ENCODE measurements around the gene NCEH1. TPM values are rescaled to one million over a fixed set of nuclear protein-coding genes. Genes with fewer than 3 reads are reported as not detected.
A peak's percentile ranks its signal among the peaks of the same experiment; 100 is the strongest.

NCEH1 gene
- total and polyA plus RNA-seq, 9 of the 15 experiments (the other 6 are each of a cell fraction or from before 2014, with no cell fraction given), result 1.3 to 5.0 (median 2.8) TPM

- no peaks in the 10 kb centered on the region for H3K9me3 ChIP-seq (replicated peaks; ENCODE audit: control insufficient read depth, insufficient read depth, low read depth, low read length)
- in situ Hi-C loops (cut with MboI) (no loop called here), intact Hi-C loops (cut with micrococcal nuclease) (no loop called here)
- ChIA-PET CTCF (ENCODE audit: low intra/inter-chr PET ratio) (interaction anchor here (0.5 to 1.3 kb wide), 2 partner anchors 37 to 248 kb away, joined by 3 to 4 read pairs; no protein-coding TSS in a partner anchor), POLR2A (interaction anchor here (0.6 to 1.7 kb wide), 5 partner anchors 8 to 41 kb away, joined by 3 to 5 read pairs (median 4); partner anchors contain the start of gene ECT2)
- peak overlapping the region; percentile 41 to 91 for H3K9ac ChIP-seq (ENCODE audit: insufficient read depth in 1 of 2, low read depth in 2 of 2, low read length in 2 of 2)
- H3K4me2 ChIP-seq (ENCODE audit: insufficient read depth, low read length), result peak overlapping the region; percentile 82
- FAIRE-seq (no peak), ATAC-seq (peak; percentile 58), DNase-seq (ENCODE audit: extremely low read depth in 1 of 4, low spot score in 3 of 4) (peak in 3 of 4 experiments; percentile 16 to 33 (median 33))
- peak overlapping the region; percentile 62 for H3K4me3 ChIP-seq
- H3K36me3 ChIP-seq (ENCODE audit: control insufficient read depth, insufficient read depth, low read length), result no peaks in the 10 kb centered on the region
- BruUV-seq (replicated peaks), result no TSS peak
- H2AFZ ChIP-seq (ENCODE audit: low read depth, low read length), result peak overlapping the region; percentile 97
- H3K9me1 ChIP-seq (ENCODE audit: control insufficient read depth, insufficient read depth, low read length), result no peaks in the 10 kb centered on the region
- peaks cover 4 to 10% of the 10 kb centered on the region in 2 experiments; a peak in 3 of 5 replicates for H3K4me1 ChIP-seq (replicated peaks in 1 of 2; ENCODE audit: control insufficient read depth in 2 of 2, insufficient read depth in 2 of 2, low read length in 2 of 2)
- no peaks in the 10 kb centered on the region for H4K20me1 ChIP-seq (replicated peaks; ENCODE audit: control insufficient read depth, insufficient read depth, low read length)
- peaks cover 6% of the 10 kb centered on the region; the same call in 1 of the 3 replicates for H3K79me2 ChIP-seq (ENCODE audit: control insufficient read depth, insufficient read depth, low read length)
- WGBS (ENCODE audit: insufficient coverage, low coverage, missing lambda C conversion rate), result 3% methylated on average over 17 of the region's 17 CpGs
- H3K27ac ChIP-seq (ENCODE audit: extremely low read depth, low read depth, low read length), result no peak overlapping the region
- TF ChIP-seq ZNF274 (IDR thresholded peaks at IDR 0.05; ENCODE audit: borderline replicate concordance, low read depth, low read length) (no peak), NFYB (IDR thresholded peaks at IDR 0.05; ENCODE audit: extremely low read depth, insufficient read length) (peak; percentile 45)
- no peaks in the 10 kb centered on the region for H3K27me3 ChIP-seq (ENCODE audit: control insufficient read depth in 2 of 2, insufficient read depth in 2 of 2, low read length in 2 of 2)
Observed at GRCh38 chr3:172709774-172710663, 848 bp downstream of the NCEH1 start.
